WTC11 (cell line): ENCODE measurements around the gene IQCB1.

Experiments used
- CREB1 ChIP-seq: sonication (generic); formaldehyde crosslinking; IDR thresholded peaks from 2 replicates; pipeline ENCODE4 v1.8.0; 2023; ENCODE audit warnings: mild to moderate bottlenecking, missing genetic modification reagents
- ELF4 ChIP-seq: sonication (generic); formaldehyde crosslinking; IDR thresholded peaks from 2 replicates; pipeline ENCODE4 v1.8.1; 2022; ENCODE audit warnings: low read depth, mild to moderate bottlenecking, moderate library complexity, missing genetic modification reagents
- EMX1 ChIP-seq: fragments of 250-450 bp; sonication (Bioruptor Pico); IDR thresholded peaks from 2 replicates; pipeline ENCODE4 v1.8.0; 2021; ENCODE audit warnings: mild to moderate bottlenecking
- ESRRA ChIP-seq: sonication (generic); formaldehyde crosslinking; IDR thresholded peaks from 2 replicates; pipeline ENCODE4 v1.8.1; 2022; ENCODE audit warnings: mild to moderate bottlenecking, missing genetic modification reagents, borderline replicate concordance
- TEAD4 ChIP-seq: sonication (generic); formaldehyde crosslinking; IDR thresholded peaks from 2 replicates; pipeline ENCODE4 v1.8.0; 2022; ENCODE audit warnings: mild to moderate bottlenecking, missing genetic modification reagents
- TF ChIP-seq, protein P1 (sequence below): sonication (generic); formaldehyde crosslinking; IDR thresholded peaks from 2 replicates; pipeline ENCODE4 v1.8.1; 2023; ENCODE audit warnings: mild to moderate bottlenecking, missing genetic modification reagents, moderate library complexity
- TF ChIP-seq, protein P2 (sequence below): fragments of 200-600 bp; IDR thresholded peaks from 2 replicates; pipeline ENCODE4 v1.8.0; 2022; ENCODE audit warnings: antibody characterized with exemption
- TF ChIP-seq, protein P3 (sequence below): sonication (generic); formaldehyde crosslinking; IDR thresholded peaks from 2 replicates; pipeline ENCODE4 v1.8.0; 2022; ENCODE audit warnings: mild to moderate bottlenecking, missing genetic modification reagents

DNA sequence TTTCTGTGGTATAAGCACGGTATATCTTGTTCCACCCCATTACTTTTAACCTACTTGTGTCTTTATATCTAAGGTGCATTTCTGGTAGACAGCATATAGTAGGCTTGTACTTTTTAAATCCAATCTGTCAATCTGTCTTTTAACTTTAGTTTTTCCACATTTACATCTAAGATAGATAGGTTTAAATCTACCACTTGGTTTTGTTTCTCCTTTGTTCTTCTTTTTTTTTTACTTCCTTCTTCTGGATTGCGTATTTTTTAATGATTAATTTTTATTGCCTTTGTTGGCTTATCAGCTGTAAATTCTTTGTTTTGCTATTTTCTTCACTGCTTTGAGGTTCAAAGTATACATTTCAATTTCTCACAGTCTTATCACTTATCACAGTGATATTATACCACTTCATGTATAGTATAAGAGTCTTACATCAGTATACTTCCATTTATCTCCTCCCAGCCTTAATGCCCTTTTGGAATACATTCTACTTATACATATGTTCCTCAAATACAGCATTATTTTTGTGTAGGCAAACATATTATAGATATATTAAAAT lies 31.0 kb downstream of the IQCB1 start:
- TF ChIP-seq ELF4 (CRISPR knock-in tag), result no peak
- no peak for TF ChIP-seq TEAD4
- TF ChIP-seq ESRRA (CRISPR knock-in tag), result no peak
- TF ChIP-seq, protein P1, sequence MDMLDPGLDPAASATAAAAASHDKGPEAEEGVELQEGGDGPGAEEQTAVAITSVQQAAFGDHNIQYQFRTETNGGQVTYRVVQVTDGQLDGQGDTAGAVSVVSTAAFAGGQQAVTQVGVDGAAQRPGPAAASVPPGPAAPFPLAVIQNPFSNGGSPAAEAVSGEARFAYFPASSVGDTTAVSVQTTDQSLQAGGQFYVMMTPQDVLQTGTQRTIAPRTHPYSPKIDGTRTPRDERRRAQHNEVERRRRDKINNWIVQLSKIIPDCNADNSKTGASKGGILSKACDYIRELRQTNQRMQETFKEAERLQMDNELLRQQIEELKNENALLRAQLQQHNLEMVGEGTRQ (CRISPR knock-in tag), result no peak
- TF ChIP-seq, protein P2, sequence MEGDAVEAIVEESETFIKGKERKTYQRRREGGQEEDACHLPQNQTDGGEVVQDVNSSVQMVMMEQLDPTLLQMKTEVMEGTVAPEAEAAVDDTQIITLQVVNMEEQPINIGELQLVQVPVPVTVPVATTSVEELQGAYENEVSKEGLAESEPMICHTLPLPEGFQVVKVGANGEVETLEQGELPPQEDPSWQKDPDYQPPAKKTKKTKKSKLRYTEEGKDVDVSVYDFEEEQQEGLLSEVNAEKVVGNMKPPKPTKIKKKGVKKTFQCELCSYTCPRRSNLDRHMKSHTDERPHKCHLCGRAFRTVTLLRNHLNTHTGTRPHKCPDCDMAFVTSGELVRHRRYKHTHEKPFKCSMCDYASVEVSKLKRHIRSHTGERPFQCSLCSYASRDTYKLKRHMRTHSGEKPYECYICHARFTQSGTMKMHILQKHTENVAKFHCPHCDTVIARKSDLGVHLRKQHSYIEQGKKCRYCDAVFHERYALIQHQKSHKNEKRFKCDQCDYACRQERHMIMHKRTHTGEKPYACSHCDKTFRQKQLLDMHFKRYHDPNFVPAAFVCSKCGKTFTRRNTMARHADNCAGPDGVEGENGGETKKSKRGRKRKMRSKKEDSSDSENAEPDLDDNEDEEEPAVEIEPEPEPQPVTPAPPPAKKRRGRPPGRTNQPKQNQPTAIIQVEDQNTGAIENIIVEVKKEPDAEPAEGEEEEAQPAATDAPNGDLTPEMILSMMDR, result no peak
- TF ChIP-seq, protein P3, sequence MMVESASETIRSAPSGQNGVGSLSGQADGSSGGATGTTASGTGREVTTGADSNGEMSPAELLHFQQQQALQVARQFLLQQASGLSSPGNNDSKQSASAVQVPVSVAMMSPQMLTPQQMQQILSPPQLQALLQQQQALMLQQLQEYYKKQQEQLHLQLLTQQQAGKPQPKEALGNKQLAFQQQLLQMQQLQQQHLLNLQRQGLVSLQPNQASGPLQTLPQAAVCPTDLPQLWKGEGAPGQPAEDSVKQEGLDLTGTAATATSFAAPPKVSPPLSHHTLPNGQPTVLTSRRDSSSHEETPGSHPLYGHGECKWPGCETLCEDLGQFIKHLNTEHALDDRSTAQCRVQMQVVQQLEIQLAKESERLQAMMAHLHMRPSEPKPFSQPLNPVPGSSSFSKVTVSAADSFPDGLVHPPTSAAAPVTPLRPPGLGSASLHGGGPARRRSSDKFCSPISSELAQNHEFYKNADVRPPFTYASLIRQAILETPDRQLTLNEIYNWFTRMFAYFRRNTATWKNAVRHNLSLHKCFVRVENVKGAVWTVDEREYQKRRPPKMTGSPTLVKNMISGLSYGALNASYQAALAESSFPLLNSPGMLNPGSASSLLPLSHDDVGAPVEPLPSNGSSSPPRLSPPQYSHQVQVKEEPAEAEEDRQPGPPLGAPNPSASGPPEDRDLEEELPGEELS (CRISPR knock-in tag), result no peak
- TF ChIP-seq CREB1 (CRISPR knock-in tag), result no peak
- TF ChIP-seq EMX1, result no peak
